Activated T-helper 17 cell treated with anti-CD3 and anti-CD28 coated beads, Interleukin-2, amount 50 U/mL, for 72 hours (primary cell): ENCODE results near the gene LPAR1. TPM values are rescaled to one million over a fixed set of nuclear protein-coding genes. Genes with fewer than 3 reads are reported as not detected.

Experiments
- ATAC-seq: fragments of 150-1000 bp; cut with Tn5 transposase; replicated peaks from 2 replicates; pipeline ENCODE4 v1.10.0; 2021; ENCODE audit warnings: mild to moderate bottlenecking, moderate library complexity
- H3K27ac Mint-ChIP-seq: one replicate; pipeline ENCODE4 v1.8.0; 2022; ENCODE audit warnings: mixed read lengths
- H3K27me3 Mint-ChIP-seq: one replicate; pipeline ENCODE4 v1.8.0; 2022; ENCODE audit warnings: mixed read lengths
- H3K36me3 Mint-ChIP-seq: one replicate; pipeline ENCODE4 v1.8.0; 2022; ENCODE audit warnings: low read depth, mild to moderate bottlenecking, mixed read lengths
- H3K4me1 Mint-ChIP-seq: one replicate; pipeline ENCODE4 v1.8.0; 2022; ENCODE audit warnings: mixed read lengths
- H3K4me3 Mint-ChIP-seq: one replicate; pipeline ENCODE4 v1.8.0; 2022; ENCODE audit warnings: mild to moderate bottlenecking, mixed read lengths
- H3K9me3 Mint-ChIP-seq: one replicate; pipeline ENCODE4 v1.8.0; 2022; ENCODE audit warnings: mixed read lengths
- total RNA-seq, 2 donors: library from RNA; stranded (reverse); gene quantifications; one replicate each; pipeline ENCODE4 v1.2.3, GENCODE V29; 2022

The LPAR1 gene
- total RNA-seq, 2 donors from 2014 or later, result not detected

GRCh38 chr9:110918316-110919049 lies 119.8 kb downstream of the LPAR1 start:
- no peak overlapping the region for H3K27ac Mint-ChIP-seq
- H3K4me1 Mint-ChIP-seq, result no peaks in the 10 kb centered on the region
- H3K4me3 Mint-ChIP-seq, result no peak overlapping the region
- ATAC-seq, result no peak
- no peaks in the 10 kb centered on the region for H3K36me3 Mint-ChIP-seq
- peaks cover 4% of the 10 kb centered on the region for H3K9me3 Mint-ChIP-seq
- H3K27me3 Mint-ChIP-seq, result no peaks in the 10 kb centered on the region

- Mint-ChIP-seq H3K36me3 (no peaks in the 10 kb centered on the region), H3K27ac (no peak overlapping the region), H3K27me3 (no peaks in the 10 kb centered on the region), H3K9me3 (peaks cover 4% of the 10 kb centered on the region), H3K4me3 (no peak overlapping the region), H3K4me1 (no peaks in the 10 kb centered on the region)
- ATAC-seq, result no peak
Observed at GRCh38 chr9:110916403-110916802, 121.9 kb downstream of the LPAR1 start.

- no peak overlapping the region for H3K4me3 Mint-ChIP-seq
- peaks cover 8% of the 10 kb centered on the region for H3K9me3 Mint-ChIP-seq
- H3K27ac Mint-ChIP-seq, result no peak overlapping the region
- no peaks in the 10 kb centered on the region for H3K4me1 Mint-ChIP-seq
- peaks cover 3% of the 10 kb centered on the region for H3K27me3 Mint-ChIP-seq
- no peak for ATAC-seq
- H3K36me3 Mint-ChIP-seq, result no peaks in the 10 kb centered on the region
Observed at GRCh38 chr9:110912419-110913291, 125.6 kb downstream of the LPAR1 start.

- H3K27me3 Mint-ChIP-seq, result peaks cover 3% of the 10 kb centered on the region
- ATAC-seq, result no peak
- no peaks in the 10 kb centered on the region for H3K4me1 Mint-ChIP-seq
- H3K4me3 Mint-ChIP-seq, result no peak overlapping the region
- peaks cover 8% of the 10 kb centered on the region for H3K9me3 Mint-ChIP-seq
- no peaks in the 10 kb centered on the region for H3K36me3 Mint-ChIP-seq
- H3K27ac Mint-ChIP-seq, result no peak overlapping the region
Observed at GRCh38 chr9:110911659-110912418, 126.4 kb downstream of the LPAR1 start.

GRCh38 chr9:110908894-110909293 lies 129.4 kb downstream of the LPAR1 start:
- no peak overlapping the region for H3K27ac Mint-ChIP-seq
- H3K4me3 Mint-ChIP-seq, result no peak overlapping the region
- peaks cover 3% of the 10 kb centered on the region for H3K27me3 Mint-ChIP-seq
- peaks cover 4% of the 10 kb centered on the region for H3K9me3 Mint-ChIP-seq
- ATAC-seq, result no peak
- H3K4me1 Mint-ChIP-seq, result no peaks in the 10 kb centered on the region
- H3K36me3 Mint-ChIP-seq, result no peaks in the 10 kb centered on the region

- H3K27me3 Mint-ChIP-seq, result no peaks in the 10 kb centered on the region
- H3K4me3 Mint-ChIP-seq, result no peak overlapping the region
- H3K27ac Mint-ChIP-seq, result no peak overlapping the region
- H3K4me1 Mint-ChIP-seq, result no peaks in the 10 kb centered on the region
- H3K36me3 Mint-ChIP-seq, result no peaks in the 10 kb centered on the region
- ATAC-seq, result no peak
- peaks cover 12% of the 10 kb centered on the region for H3K9me3 Mint-ChIP-seq
Observed at GRCh38 chr9:110900917-110901316, 137.4 kb downstream of the LPAR1 start.

GRCh38 chr9:110900456-110900855 lies 137.8 kb downstream of the LPAR1 start:
- H3K27me3 Mint-ChIP-seq, result no peaks in the 10 kb centered on the region
- ATAC-seq, result no peak
- no peaks in the 10 kb centered on the region for H3K36me3 Mint-ChIP-seq
- no peaks in the 10 kb centered on the region for H3K4me1 Mint-ChIP-seq
- no peak overlapping the region for H3K27ac Mint-ChIP-seq
- no peak overlapping the region for H3K4me3 Mint-ChIP-seq
- H3K9me3 Mint-ChIP-seq, result peaks cover 12% of the 10 kb centered on the region

GRCh38 chr9:110898866-110899265 lies 139.4 kb downstream of the LPAR1 start:
- ATAC-seq, result no peak
- no peak overlapping the region for H3K27ac Mint-ChIP-seq
- no peaks in the 10 kb centered on the region for H3K36me3 Mint-ChIP-seq
- H3K27me3 Mint-ChIP-seq, result no peaks in the 10 kb centered on the region
- no peaks in the 10 kb centered on the region for H3K4me1 Mint-ChIP-seq
- H3K4me3 Mint-ChIP-seq, result no peak overlapping the region
- H3K9me3 Mint-ChIP-seq, result peaks cover 12% of the 10 kb centered on the region

GRCh38 chr9:110898358-110898757 lies 139.9 kb downstream of the LPAR1 start:
- ATAC-seq, result no peak
- H3K9me3 Mint-ChIP-seq, result peaks cover 12% of the 10 kb centered on the region
- H3K4me1 Mint-ChIP-seq, result no peaks in the 10 kb centered on the region
- H3K36me3 Mint-ChIP-seq, result no peaks in the 10 kb centered on the region
- no peak overlapping the region for H3K27ac Mint-ChIP-seq
- H3K4me3 Mint-ChIP-seq, result no peak overlapping the region
- no peaks in the 10 kb centered on the region for H3K27me3 Mint-ChIP-seq

GRCh38 chr9:110897943-110898342 lies 140.3 kb downstream of the LPAR1 start:
- Mint-ChIP-seq H3K36me3 (no peaks in the 10 kb centered on the region), H3K27me3 (no peaks in the 10 kb centered on the region), H3K9me3 (peaks cover 12% of the 10 kb centered on the region), H3K4me1 (no peaks in the 10 kb centered on the region), H3K27ac (no peak overlapping the region), H3K4me3 (no peak overlapping the region)
- no peak for ATAC-seq

- Mint-ChIP-seq H3K9me3 (peaks cover 7% of the 10 kb centered on the region), H3K4me3 (no peak overlapping the region), H3K36me3 (no peaks in the 10 kb centered on the region), H3K27me3 (no peaks in the 10 kb centered on the region), H3K27ac (no peak overlapping the region), H3K4me1 (no peaks in the 10 kb centered on the region)
- no peak for ATAC-seq
Observed at GRCh38 chr9:110895147-110895905, 142.9 kb downstream of the LPAR1 start.

- Mint-ChIP-seq H3K4me3 (no peak overlapping the region), H3K9me3 (peaks cover 7% of the 10 kb centered on the region), H3K36me3 (no peaks in the 10 kb centered on the region), H3K27ac (no peak overlapping the region), H3K4me1 (no peaks in the 10 kb centered on the region), H3K27me3 (no peaks in the 10 kb centered on the region)
- no peak for ATAC-seq
Observed at GRCh38 chr9:110894731-110895130, 143.5 kb downstream of the LPAR1 start.

GRCh38 chr9:110892689-110893088 lies 145.6 kb downstream of the LPAR1 start:
- peaks cover 7% of the 10 kb centered on the region for H3K9me3 Mint-ChIP-seq
- no peaks in the 10 kb centered on the region for H3K36me3 Mint-ChIP-seq
- ATAC-seq, result no peak
- no peak overlapping the region for H3K4me3 Mint-ChIP-seq
- no peaks in the 10 kb centered on the region for H3K27me3 Mint-ChIP-seq
- H3K27ac Mint-ChIP-seq, result no peak overlapping the region
- H3K4me1 Mint-ChIP-seq, result no peaks in the 10 kb centered on the region

- H3K36me3 Mint-ChIP-seq, result no peaks in the 10 kb centered on the region
- no peaks in the 10 kb centered on the region for H3K27me3 Mint-ChIP-seq
Observed at GRCh38 chr9:110891760-110892159, 146.5 kb downstream of the LPAR1 start.

More at GRCh38 chr9:110891760-110892159, 146.5 kb downstream of the LPAR1 start:
- ATAC-seq, result no peak
- Mint-ChIP-seq H3K9me3 (no peaks in the 10 kb centered on the region), H3K27ac (no peak overlapping the region), H3K4me3 (no peak overlapping the region), H3K4me1 (no peaks in the 10 kb centered on the region)
